SK-N-MC (cell line): ENCODE measurements around the gene NHS.

Experiments used
- DNase-seq: peaks from one replicate; pipeline ENCODE4 v3.0.0-alpha.2; 2011; ENCODE audit warnings: low read depth, low spot score
- H3K27ac ChIP-seq: fragments of 200-600 bp; sonication (generic); 2 replicates; pipeline ENCODE4 v1.5.1; 2016; ENCODE audit warnings: mixed run types
- H3K36me3 ChIP-seq: fragments of 200-600 bp; sonication (generic); 2 replicates; pipeline ENCODE4 v1.6.1; 2017; ENCODE audit warnings: antibody characterized with exemption, low read length, mixed read lengths; ENCODE audit not compliant: insufficient read depth
- H3K4me3 ChIP-seq: fragments of 200-600 bp; sonication (generic); 2 replicates; pipeline ENCODE4 v1.5.1; 2016
- H3K9ac ChIP-seq: fragments of 200-600 bp; sonication (generic); 2 replicates; pipeline ENCODE4 v1.8.0; 2017; ENCODE audit warnings: mixed run types, mixed read lengths; ENCODE audit not compliant: insufficient read length
- H3K9me3 ChIP-seq: fragments of 200-600 bp; sonication (generic); 2 replicates; pipeline ENCODE4 v1.6.1; 2017; ENCODE audit warnings: low read depth, mild to moderate bottlenecking, antibody characterized with exemption, low read length, moderate library complexity, mixed read lengths
- EZH2 ChIP-seq: fragments of 200-600 bp; sonication (generic); IDR thresholded peaks from one replicate; pipeline ENCODE4 v1.6.1; 2017; ENCODE audit warnings: antibody characterized with exemption
- FOXP2 ChIP-seq: optimal IDR thresholded peaks from 2 replicates; pipeline ENCODE3; 2011; ENCODE audit warnings: mild to moderate bottlenecking, moderate library complexity; ENCODE audit not compliant: insufficient read depth; ENCODE audit errors: extremely low read length, control extremely low read depth
- POLR2AphosphoS5 ChIP-seq: IDR thresholded peaks from 2 replicates; pipeline ENCODE4 v1.6.1; 2012; ENCODE audit warnings: mild to moderate bottlenecking, low read depth, low read length, borderline replicate concordance

The NHS gene

GRCh38 chrX:17632942-17633341 lies 257.9 kb downstream of the NHS start:
- TF ChIP-seq FOXP2 = no peak
- TF ChIP-seq POLR2AphosphoS5 = no peak
- no peak for TF ChIP-seq EZH2
- Histone ChIP-seq H3K9me3 (no peaks in the 10 kb centered on the region), H3K9ac (no peak overlapping the region), H3K36me3 (no peaks in the 10 kb centered on the region), H3K4me3 (no peak overlapping the region), H3K27ac (no peak overlapping the region)
- DNase-seq = no peak

- Histone ChIP-seq H3K36me3 (no peaks in the 10 kb centered on the region), H3K4me3 (no peak overlapping the region), H3K9ac (no peak overlapping the region), H3K27ac (no peak overlapping the region), H3K9me3 (no peaks in the 10 kb centered on the region)
- no peak for DNase-seq
- TF ChIP-seq POLR2AphosphoS5 (no peak), EZH2 (no peak), FOXP2 (no peak)
Observed at GRCh38 chrX:17633546-17633945, 258.5 kb downstream of the NHS start.

- no peak for DNase-seq
- Histone ChIP-seq H3K27ac (no peak overlapping the region), H3K4me3 (no peak overlapping the region)
Observed at GRCh38 chrX:17634542-17635207, 259.7 kb downstream of the NHS start.

GRCh38 chrX:17635231-17635630 lies 260.2 kb downstream of the NHS start:
- TF ChIP-seq EZH2 (no peak), FOXP2 (no peak), POLR2AphosphoS5 (peak; percentile 66)
- peak; percentile 10 for DNase-seq
- Histone ChIP-seq H3K36me3 (no peaks in the 10 kb centered on the region), H3K4me3 (peak overlapping the region; percentile 37; the same call in 1 of the 2 replicates), H3K9ac (no peak overlapping the region), H3K27ac (no peak overlapping the region), H3K9me3 (no peaks in the 10 kb centered on the region)

More at GRCh38 chrX:17634542-17635207, 259.7 kb downstream of the NHS start:
- Histone ChIP-seq H3K36me3 (no peaks in the 10 kb centered on the region), H3K9ac (no peak overlapping the region), H3K9me3 (no peaks in the 10 kb centered on the region)
- no peak for TF ChIP-seq POLR2AphosphoS5

- DNase-seq = no peak
- no peak overlapping the region for H3K4me3 ChIP-seq
- no peak for TF ChIP-seq FOXP2
- H3K27ac ChIP-seq = no peak overlapping the region
- H3K9me3 ChIP-seq = no peaks in the 10 kb centered on the region
- H3K9ac ChIP-seq = no peak overlapping the region
- H3K36me3 ChIP-seq = no peaks in the 10 kb centered on the region
Observed at GRCh38 chrX:17637235-17637634, 262.2 kb downstream of the NHS start.

- no peak for DNase-seq
- H3K27ac ChIP-seq = no peak overlapping the region
- no peak overlapping the region for H3K4me3 ChIP-seq
- TF ChIP-seq POLR2AphosphoS5 = no peak
- no peak for TF ChIP-seq FOXP2
- H3K9ac ChIP-seq = no peak overlapping the region
- no peaks in the 10 kb centered on the region for H3K36me3 ChIP-seq
- H3K9me3 ChIP-seq = no peaks in the 10 kb centered on the region
Observed at GRCh38 chrX:17638731-17639130, 263.7 kb downstream of the NHS start.

- H3K4me3 ChIP-seq = no peak overlapping the region
- no peak overlapping the region for H3K27ac ChIP-seq
- no peak for TF ChIP-seq FOXP2
- no peak for TF ChIP-seq EZH2
- no peak for TF ChIP-seq POLR2AphosphoS5
- H3K9ac ChIP-seq = no peak overlapping the region
- no peak for DNase-seq
- no peaks in the 10 kb centered on the region for H3K36me3 ChIP-seq
- H3K9me3 ChIP-seq = no peaks in the 10 kb centered on the region
Observed at GRCh38 chrX:17642891-17643290, 267.9 kb downstream of the NHS start.

GRCh38 chrX:17643528-17643927 lies 268.5 kb downstream of the NHS start:
- H3K9ac ChIP-seq = no peak overlapping the region
- no peaks in the 10 kb centered on the region for H3K36me3 ChIP-seq
- H3K9me3 ChIP-seq = no peaks in the 10 kb centered on the region
- DNase-seq = no peak
- H3K4me3 ChIP-seq = no peak overlapping the region
- no peak overlapping the region for H3K27ac ChIP-seq
- TF ChIP-seq EZH2 (no peak), FOXP2 (no peak)

- no peak overlapping the region for H3K9ac ChIP-seq
- H3K9me3 ChIP-seq = no peaks in the 10 kb centered on the region
- DNase-seq = no peak
- no peak overlapping the region for H3K27ac ChIP-seq
- H3K4me3 ChIP-seq = no peak overlapping the region
- no peak for TF ChIP-seq POLR2AphosphoS5
- TF ChIP-seq FOXP2 = no peak
- no peak for TF ChIP-seq EZH2
- no peaks in the 10 kb centered on the region for H3K36me3 ChIP-seq
Observed at GRCh38 chrX:17644001-17644400, 269.0 kb downstream of the NHS start.

GRCh38 chrX:17654116-17654515 lies 279.1 kb downstream of the NHS start:
- no peak overlapping the region for H3K9ac ChIP-seq
- no peak for DNase-seq

More at GRCh38 chrX:17654116-17654515, 279.1 kb downstream of the NHS start:
- no peaks in the 10 kb centered on the region for H3K9me3 ChIP-seq
- no peak overlapping the region for H3K27ac ChIP-seq
- no peak overlapping the region for H3K4me3 ChIP-seq
- H3K36me3 ChIP-seq = no peaks in the 10 kb centered on the region
- no peak for TF ChIP-seq EZH2
- no peak for TF ChIP-seq FOXP2
- no peak for TF ChIP-seq POLR2AphosphoS5
